H1 (cell line): ENCODE results near the gene RGL1. TPM values are rescaled to one million over a fixed set of nuclear protein-coding genes. Genes with fewer than 3 reads are reported as not detected.

Experiments used
- CTCF ChIA-PET: fragments of 300-600 bp; sonication (Branson Sonifier 250); formaldehyde crosslinking; loops from one replicate; lab custom pipeline; 2021; ENCODE audit not compliant: partially characterized antibody; lab: Charles Lee
- POLR2A ChIA-PET: fragments of 300-600 bp; sonication (Branson Sonifier 250); formaldehyde crosslinking; loops from one replicate; lab custom pipeline; 2021; ENCODE audit warnings: inconsistent platforms; ENCODE audit not compliant: partially characterized antibody; lab: Charles Lee
- DNase-seq, 2 experiments: peaks; one replicate each; pipeline versions ENCODE4 v3.0.0 to v3.0.0-alpha.2; 2010 to 2022; ENCODE audit warnings: low spot score in 2 of 2, low read depth in 1 of 2, mixed read lengths in 1 of 2
- FAIRE-seq: peaks from 2 replicates; lab custom pipeline; 2011; peaks lifted over from hg19 to GRCh38; lab: Jason Lieb, UNC
- H2AFZ ChIP-seq: 2 replicates; pipeline ENCODE4 v1.8.1; 2012; ENCODE audit warnings: low read length, inconsistent platforms
- H2AK5ac ChIP-seq: 2 replicates; pipeline ENCODE4 v1.6.1; 2013; ENCODE audit warnings: low read depth, low read length
- H2BK120ac ChIP-seq: replicated peaks from 2 replicates; pipeline ENCODE3; 2013; ENCODE audit warnings: low read depth, low read length, inconsistent platforms
- H2BK12ac ChIP-seq: 2 replicates; pipeline ENCODE4 v1.6.1; 2013; ENCODE audit warnings: low read depth, low read length
- H2BK15ac ChIP-seq: 2 replicates; pipeline ENCODE4 v1.6.1; 2013; ENCODE audit warnings: low read length
- H2BK20ac ChIP-seq: 2 replicates; pipeline ENCODE4 v1.6.1; 2013; ENCODE audit warnings: low read length
- H2BK5ac ChIP-seq: 2 replicates; pipeline ENCODE4 v1.6.1; 2013; ENCODE audit warnings: low read depth, low read length
- H3K14ac ChIP-seq: 2 replicates; pipeline ENCODE4 v1.6.1; 2013; ENCODE audit warnings: inconsistent platforms; ENCODE audit not compliant: insufficient read length
- H3K18ac ChIP-seq: 2 replicates; pipeline ENCODE4 v1.6.1; 2013; ENCODE audit warnings: low read length; ENCODE audit errors: extremely low read depth
- H3K23ac ChIP-seq: 2 replicates; pipeline ENCODE4 v1.6.1; 2013; ENCODE audit warnings: inconsistent platforms; ENCODE audit not compliant: insufficient read length
- H3K23me2 ChIP-seq: 2 replicates; pipeline ENCODE4 v1.6.1; 2013; ENCODE audit warnings: low read depth, low read length
- H3K27ac ChIP-seq: 2 replicates; pipeline ENCODE4 v1.6.1; 2011; ENCODE audit warnings: low read depth, low read length, inconsistent platforms
- H3K27me3 ChIP-seq, 4 experiments: replicated peaks in 1 of 4; 1 replicate in 1 of 4; 2 replicates in 3 of 4; pipeline versions ENCODE4 v1.6.1 to v1.8.1; 2011 to 2013; ENCODE audit warnings: low read length in 3 of 4, mild to moderate bottlenecking in 3 of 4, inconsistent platforms in 2 of 4, mixed read lengths in 2 of 4, moderate library complexity in 1 of 4; ENCODE audit not compliant: control insufficient read depth in 3 of 4, insufficient read depth in 3 of 4; ENCODE audit errors: extremely low read depth in 1 of 4
- H3K36me3 ChIP-seq, 4 experiments: 2 replicates each; pipeline versions ENCODE4 v1.6.1 to v1.8.1; 2011 to 2013; ENCODE audit warnings: mild to moderate bottlenecking in 4 of 4, low read length in 3 of 4, moderate library complexity in 2 of 4, control low read depth in 1 of 4, inconsistent platforms in 1 of 4; ENCODE audit not compliant: insufficient read depth in 4 of 4, control insufficient read depth in 2 of 4
- H3K4ac ChIP-seq: replicated peaks from 2 replicates; pipeline ENCODE3; 2013; ENCODE audit warnings: low read length, low read depth, mixed read lengths, inconsistent platforms; ENCODE audit not compliant: insufficient read length
- H3K4me1 ChIP-seq, 4 experiments: replicated peaks in 1 of 4; 1 replicate in 1 of 4; 2 replicates in 3 of 4; pipeline versions ENCODE4 v1.6.1 to v1.8.1; 2011 to 2013; ENCODE audit warnings: low read length in 3 of 4, inconsistent platforms in 2 of 4, mixed read lengths in 1 of 4; ENCODE audit not compliant: insufficient read depth in 4 of 4, control insufficient read depth in 3 of 4
- H3K4me2 ChIP-seq, 2 experiments: 2 replicates each; pipeline versions ENCODE4 v1.6.1 to v1.8.1; 2011 to 2013; ENCODE audit warnings: low read depth in 2 of 2, low read length in 2 of 2, control low read depth in 1 of 2, inconsistent platforms in 1 of 2, mild to moderate bottlenecking in 1 of 2; ENCODE audit not compliant: insufficient read depth in 1 of 2
- H3K4me3 ChIP-seq, 4 experiments: fragments of 200-600, 300-600 bp in 1 of 4; sonication (generic), shearing (Covaris generic), sonication (Bioruptor Twin) in 1 of 4; 2 replicates each; pipeline versions ENCODE4 v1.5.1 to v1.8.1; 2011 to 2016; ENCODE audit warnings: low read length in 4 of 4, low read depth in 3 of 4, control low read depth in 2 of 4, inconsistent platforms in 2 of 4, mild to moderate bottlenecking in 2 of 4, mixed read lengths in 1 of 4, moderate library complexity in 1 of 4; ENCODE audit not compliant: insufficient read depth in 2 of 4; ENCODE audit errors: extremely low read depth in 1 of 4
- H3K56ac ChIP-seq: replicated peaks from 2 replicates; pipeline ENCODE3; 2013; ENCODE audit warnings: low read depth, mild to moderate bottlenecking, mixed read lengths, low read length, inconsistent platforms; ENCODE audit not compliant: insufficient read length
- H3K79me1 ChIP-seq: 2 replicates; pipeline ENCODE4 v1.6.1; 2013; ENCODE audit warnings: low read depth, low read length, control low read depth
- H3K79me2 ChIP-seq, 2 experiments: 2 replicates each; pipeline versions ENCODE4 v1.6.1 to v1.8.1; 2012 to 2013; ENCODE audit warnings: low read length in 2 of 2, mild to moderate bottlenecking in 2 of 2, inconsistent platforms in 1 of 2; ENCODE audit not compliant: insufficient read depth in 2 of 2, control insufficient read depth in 1 of 2
- H3K9ac ChIP-seq, 4 experiments: replicated peaks in 1 of 4; 1 replicate in 1 of 4; 2 replicates in 3 of 4; pipeline versions ENCODE4 v1.6.1 to v1.8.1; 2011 to 2013; ENCODE audit warnings: low read depth in 3 of 4, low read length in 3 of 4, control low read depth in 2 of 4, mild to moderate bottlenecking in 2 of 4, moderate library complexity in 2 of 4, inconsistent platforms in 1 of 4; ENCODE audit errors: extremely low read depth in 1 of 4
- H3K9me3 ChIP-seq, 2 experiments: 2 replicates each; pipeline versions ENCODE4 v1.6.1 to v1.8.1; 2012 to 2013; ENCODE audit warnings: mild to moderate bottlenecking in 2 of 2, moderate library complexity in 2 of 2, control low read depth in 1 of 2, inconsistent platforms in 1 of 2, low read depth in 1 of 2, low read length in 1 of 2, mixed read lengths in 1 of 2; ENCODE audit not compliant: insufficient read depth in 2 of 2
- H4K20me1 ChIP-seq, 2 experiments: replicated peaks in 1 of 2; 2 replicates each; pipeline versions ENCODE3 to v1.8.1; 2011 to 2013; ENCODE audit warnings: inconsistent platforms in 2 of 2, low read length in 2 of 2, mild to moderate bottlenecking in 1 of 2; ENCODE audit not compliant: insufficient read depth in 2 of 2, control insufficient read depth in 1 of 2
- H4K5ac ChIP-seq: 2 replicates; pipeline ENCODE4 v1.6.1; 2013; ENCODE audit warnings: low read length, low read depth, mixed read lengths, inconsistent platforms; ENCODE audit not compliant: insufficient read length
- H4K8ac ChIP-seq: 2 replicates; pipeline ENCODE4 v1.8.0; 2013; ENCODE audit warnings: mild to moderate bottlenecking, moderate library complexity, low read length, inconsistent platforms; ENCODE audit not compliant: insufficient read depth; ENCODE audit errors: extremely low read depth
- H4K91ac ChIP-seq: replicated peaks from 2 replicates; pipeline ENCODE3; 2013; ENCODE audit warnings: low read length, mixed read lengths, inconsistent platforms; ENCODE audit not compliant: insufficient read length
- CHD2 ChIP-seq: IDR thresholded peaks from 2 replicates; pipeline ENCODE4 v1.6.1; 2012; ENCODE audit warnings: low read length, improper control_type of control experiment
- FOSL1 ChIP-seq: IDR thresholded peaks from 2 replicates; pipeline ENCODE4 v1.6.1; 2011; ENCODE audit warnings: mild to moderate bottlenecking, low read depth, low read length, moderate library complexity; ENCODE audit not compliant: insufficient read depth
- GABPA ChIP-seq: IDR thresholded peaks from 2 replicates; pipeline ENCODE4 v1.6.1; 2011; ENCODE audit warnings: mild to moderate bottlenecking, low read length, moderate library complexity, borderline replicate concordance; ENCODE audit not compliant: insufficient read depth
- HDAC2 ChIP-seq, 2 experiments: fragments of 300-600 bp in 1 of 2; sonication (generic) in 1 of 2; IDR thresholded peaks; 2 replicates each; pipeline ENCODE4 v1.6.1; 2011 to 2012; ENCODE audit warnings: low read depth in 2 of 2, low read length in 2 of 2, mild to moderate bottlenecking in 2 of 2, moderate library complexity in 2 of 2, borderline replicate concordance in 1 of 2, inconsistent platforms in 1 of 2
- HDAC6 ChIP-seq: IDR thresholded peaks from one replicate; pipeline ENCODE4 v1.7.1; 2012; ENCODE audit warnings: low read depth, mild to moderate bottlenecking, inconsistent platforms, low read length, moderate library complexity
- MAFK ChIP-seq: IDR thresholded peaks from 2 replicates; pipeline ENCODE4 v1.6.1; 2012; ENCODE audit warnings: low read depth, mild to moderate bottlenecking, improper control_type of control experiment, low read length
- RBBP5 ChIP-seq: IDR thresholded peaks from 2 replicates; pipeline ENCODE4 v1.7.1; 2012; ENCODE audit warnings: low read depth, mild to moderate bottlenecking, inconsistent platforms, low read length, moderate library complexity, borderline replicate concordance
- SAP30 ChIP-seq: fragments of 300-600 bp; sonication (generic); IDR thresholded peaks from 2 replicates; pipeline ENCODE4 v1.7.1; 2012; ENCODE audit warnings: low read length, moderate library complexity, mild to moderate bottlenecking, inconsistent platforms; ENCODE audit not compliant: insufficient read depth, insufficient replicate concordance
- TBP ChIP-seq: IDR thresholded peaks from 2 replicates; pipeline ENCODE4 v1.6.1; 2011; ENCODE audit warnings: low read depth, low read length, improper control_type of control experiment
- TEAD4 ChIP-seq: IDR thresholded peaks from 2 replicates; pipeline ENCODE4 v1.6.1; 2012; ENCODE audit warnings: low read depth, low read length, inconsistent platforms, mixed read lengths
- WGBS, 2 experiments: shearing (Covaris generic) in 1 of 2; methylation state at CpG; one replicate each; pipeline versions ENCODE4 v1.1.6 to v1.1.7; 2013 to 2015; ENCODE audit warnings: low lambda C conversion rate in 2 of 2, mixed read lengths in 2 of 2, inconsistent platforms in 1 of 2, low coverage in 1 of 2, missing lambda C conversion rate in 1 of 2; ENCODE audit not compliant: insufficient replicate concordance in 2 of 2, insufficient coverage in 1 of 2, insufficient read length in 1 of 2; ENCODE audit errors: extremely low coverage in 1 of 2, missing lambda C conversion rate in 1 of 2; 5-methylcytosine and 5-hydroxymethylcytosine counted together
- polyA plus RNA-seq, 7 experiments: library from polyadenylated mRNA; depleted of rRNA in 3 of 7; stranded (reverse) in 5 of 7; unstranded in 2 of 7; fragments of >200 nt in 5 of 7; fragments of 200-250 nt in 2 of 7; gene quantifications; 1 replicate in 5 of 7; 2 replicates in 1 of 7; 4 replicates in 1 of 7; pipeline versions ENCODE4 v1.2.1 to v1.2.3, GENCODE V29; 2011 to 2013; ENCODE audit warnings: missing spikeins in 2 of 7, mixed read lengths in 2 of 7
- total RNA-seq: library from RNA; stranded (reverse); fragmentation: NEBNext Ultra II Directional; extraction: Animal tissue kit (Norgen Biotek cat#: 25700); gene quantifications from 2 replicates; pipeline ENCODE4 v1.2.1, GENCODE V29; 2021

Gene RGL1
- total and polyA plus RNA-seq, 2 of the 8 experiments (the other 6 are each of a cell fraction or from before 2014, with no cell fraction given) = 0.98 to 2.4 TPM

- FAIRE-seq (no peak), DNase-seq (no peak)
- no peaks in the 10 kb centered on the region for H3K79me1 ChIP-seq
- H3K27me3 ChIP-seq = no peaks in the 10 kb centered on the region
- no peak overlapping the region for H2BK5ac ChIP-seq
- no peak overlapping the region for H3K18ac ChIP-seq
- no peak overlapping the region for H3K23ac ChIP-seq
- H3K9ac ChIP-seq = no peak overlapping the region
- H3K4me1 ChIP-seq = no peaks in the 10 kb centered on the region; a peak in 1 of 7 replicates
- H2BK15ac ChIP-seq = no peak overlapping the region
- 90% methylated on average over 8 of the region's 8 CpGs; no CpG with 5 or more reads in 1 of the 2 experiments for WGBS, 2 experiments
- no peak overlapping the region for H2BK12ac ChIP-seq
- no peaks in the 10 kb centered on the region for H3K9me3 ChIP-seq
- POLR2A ChIA-PET = no interaction called here
- no peak overlapping the region for H3K4me2 ChIP-seq
- H2AK5ac ChIP-seq = no peak overlapping the region
- H2BK120ac ChIP-seq = no peak overlapping the region
- H3K14ac ChIP-seq = no peak overlapping the region
- no peaks in the 10 kb centered on the region; a peak in 2 of 8 replicates for H3K36me3 ChIP-seq
- H4K20me1 ChIP-seq = no peaks in the 10 kb centered on the region
- no peak overlapping the region for H3K56ac ChIP-seq
- H4K8ac ChIP-seq = no peak overlapping the region
- no peak overlapping the region for H3K4me3 ChIP-seq
- TF ChIP-seq HDAC6 = no peak
- TF ChIP-seq FOSL1 = no peak
- no peak for TF ChIP-seq TBP
- TF ChIP-seq SAP30 = no peak
- no peak for TF ChIP-seq CHD2
- TF ChIP-seq GABPA = no peak
- no peak for TF ChIP-seq TEAD4
- no peak for TF ChIP-seq MAFK
- TF ChIP-seq RBBP5 = no peak
- TF ChIP-seq HDAC2 (IDR thresholded peaks at IDR 0.05; ENCODE audit: borderline replicate concordance in 1 of 2, low read depth in 2 of 2, low read length in 2 of 2) = no peak
- H4K5ac ChIP-seq = no peak overlapping the region
- CTCF ChIA-PET = interaction anchor here (3.1 kb wide), 1 partner anchor 10 kb away, joined by 21 read pairs; no protein-coding TSS in a partner anchor
- no peak overlapping the region for H2BK20ac ChIP-seq
- no peaks in the 10 kb centered on the region for H3K79me2 ChIP-seq
- no peak overlapping the region for H4K91ac ChIP-seq
- no peak overlapping the region for H3K4ac ChIP-seq
- no peak overlapping the region for H3K27ac ChIP-seq
- H3K23me2 ChIP-seq = no peaks in the 10 kb centered on the region
- H2AFZ ChIP-seq = no peak overlapping the region
Measured at GRCh38 chr1:183925947-183926346, 121.0 kb downstream of the RGL1 start.
